HG03103 (cell line): ENCODE results near the gene VPS35L.
"Not testable (repeated sequence)": the region's sequence is repeated elsewhere in the genome, so short reads cannot be mapped to it uniquely, and the experiment has no call there.

Source experiments
- ATAC-seq: cut with Tn5 transposase; IDR thresholded peaks from one replicate; pipeline ENCODE4 v1.9.1; 2021; ENCODE audit warnings: low read depth; ENCODE audit not compliant: unreplicated experiment

Gene VPS35L

DNA sequence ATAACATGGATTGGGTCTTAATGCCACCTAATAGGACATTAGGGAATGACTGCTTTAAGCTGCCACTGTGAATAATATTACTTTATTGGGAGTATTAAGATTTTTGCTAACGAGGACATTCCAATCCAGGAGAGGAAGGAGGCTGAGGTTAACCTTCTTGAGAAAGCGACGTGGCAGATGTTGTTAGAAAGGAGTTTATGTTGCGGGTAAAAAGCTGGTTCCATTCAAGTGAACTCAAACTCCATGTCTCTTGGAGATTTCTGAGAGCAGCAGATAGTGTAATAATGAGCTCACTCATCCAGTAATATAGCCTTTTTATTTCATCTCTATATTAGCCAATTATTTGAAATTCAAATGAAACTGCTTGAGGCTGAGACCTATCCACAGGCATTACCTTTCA lies 87.0 kb downstream of the VPS35L start:
- no peak for ATAC-seq

DNA sequence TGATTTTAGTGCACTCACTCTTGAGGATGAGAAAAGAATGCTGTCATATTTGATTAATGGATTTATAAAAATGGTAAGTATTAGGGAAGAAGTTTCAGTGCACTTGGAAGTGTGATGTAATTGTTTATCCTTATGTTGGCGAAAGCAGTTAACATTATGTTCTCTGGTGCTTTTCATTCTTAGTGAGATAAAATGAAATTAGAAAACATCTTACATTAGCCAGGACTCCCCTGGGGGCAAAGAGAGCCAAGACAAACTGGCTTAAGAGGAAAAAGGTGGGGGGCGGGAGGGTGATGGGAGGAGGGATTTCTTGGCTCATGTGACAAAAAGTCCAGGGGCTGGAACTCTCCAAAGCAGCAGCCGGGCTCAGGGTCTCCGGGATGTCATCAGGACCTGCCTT lies 89.4 kb downstream of the VPS35L start:
- ATAC-seq, result no peak

DNA sequence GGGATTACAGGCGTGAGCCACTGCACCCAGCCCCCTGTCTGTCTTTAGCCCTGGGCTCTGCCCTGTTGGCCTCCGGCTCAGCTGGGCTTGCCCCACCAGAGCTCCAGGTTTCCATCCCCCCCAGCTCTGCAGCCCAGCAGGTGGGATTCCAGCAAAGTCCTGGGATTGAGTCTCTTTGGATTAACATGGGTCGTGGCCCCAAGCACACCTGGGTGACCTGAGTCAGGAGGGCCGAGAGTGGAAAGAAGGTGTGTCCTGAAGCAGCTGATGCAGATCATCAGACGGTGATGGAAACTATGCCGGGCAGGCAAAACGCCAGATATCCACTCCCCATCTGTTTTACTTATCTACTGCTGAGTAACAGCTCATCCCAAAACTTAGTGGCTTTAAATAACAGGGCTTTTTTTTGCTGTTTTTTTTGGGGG lies 90.1 kb downstream of the VPS35L start:
- ATAC-seq, result no peak

DNA sequence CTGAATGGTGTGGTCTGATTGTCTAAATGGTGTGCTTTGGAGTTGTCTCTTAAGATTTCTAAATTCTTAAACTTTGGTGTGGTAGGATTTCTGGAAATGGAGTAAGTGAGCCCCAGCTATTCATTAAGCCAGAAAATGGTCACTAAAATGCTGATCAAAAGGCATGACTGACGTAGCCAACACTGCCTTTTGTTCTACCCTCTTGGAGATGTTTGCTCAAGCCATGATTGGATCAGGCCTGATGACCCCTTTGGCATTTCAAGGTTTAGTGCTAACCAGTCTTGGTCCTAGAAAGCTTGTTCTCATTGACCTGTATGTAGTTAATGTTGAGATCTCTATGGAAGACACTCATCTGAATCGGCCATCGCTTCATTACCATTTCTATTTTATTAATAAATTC lies 94.5 kb downstream of the VPS35L start:
- ATAC-seq, result no peak

DNA sequence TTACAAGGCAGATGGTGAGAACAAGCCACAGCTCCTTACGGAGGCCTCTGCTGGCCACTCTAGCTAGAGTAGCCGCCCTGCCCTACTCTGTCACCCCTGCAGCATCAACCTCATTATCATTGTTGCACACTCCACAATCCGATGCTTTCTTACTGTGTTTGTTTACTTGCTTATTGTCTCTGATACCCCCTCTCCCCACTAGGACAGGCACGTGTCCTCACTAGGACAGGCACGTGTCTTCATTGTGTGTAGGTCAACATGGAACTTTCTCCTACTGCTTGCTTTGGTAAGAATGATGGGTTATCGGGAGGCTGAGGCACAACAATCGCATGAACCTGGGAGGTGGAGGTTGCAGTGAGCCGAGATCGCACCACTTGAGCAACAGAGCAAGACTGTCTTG lies 98.6 kb downstream of the VPS35L start:
- no peak for ATAC-seq

DNA sequence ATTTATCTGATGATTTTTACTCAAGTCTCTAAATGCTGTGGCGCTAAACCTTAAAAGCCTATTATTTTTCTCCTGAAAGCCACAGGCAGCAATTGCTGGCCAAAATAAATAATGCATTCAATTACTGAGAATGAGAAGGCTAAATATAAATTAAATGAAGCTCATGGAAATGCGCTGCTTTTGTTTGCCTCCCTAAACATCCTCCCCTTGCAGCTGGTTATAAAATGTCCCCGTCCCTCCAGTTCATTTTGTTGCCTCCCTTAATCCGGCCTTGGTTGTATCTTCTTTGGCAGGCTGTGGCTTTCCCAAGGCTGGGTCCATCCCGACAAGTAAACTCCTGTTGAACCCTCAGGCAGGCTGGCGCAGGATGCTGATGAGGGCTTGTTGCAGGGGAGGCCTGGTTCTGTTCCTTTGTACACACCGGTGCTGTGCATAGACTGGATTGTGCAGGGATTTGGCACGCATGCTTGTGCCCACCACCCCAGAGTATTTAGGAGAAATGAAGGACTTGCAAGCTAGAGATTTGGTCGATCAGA lies 99.8 kb downstream of the VPS35L start:
- no peak for ATAC-seq

DNA sequence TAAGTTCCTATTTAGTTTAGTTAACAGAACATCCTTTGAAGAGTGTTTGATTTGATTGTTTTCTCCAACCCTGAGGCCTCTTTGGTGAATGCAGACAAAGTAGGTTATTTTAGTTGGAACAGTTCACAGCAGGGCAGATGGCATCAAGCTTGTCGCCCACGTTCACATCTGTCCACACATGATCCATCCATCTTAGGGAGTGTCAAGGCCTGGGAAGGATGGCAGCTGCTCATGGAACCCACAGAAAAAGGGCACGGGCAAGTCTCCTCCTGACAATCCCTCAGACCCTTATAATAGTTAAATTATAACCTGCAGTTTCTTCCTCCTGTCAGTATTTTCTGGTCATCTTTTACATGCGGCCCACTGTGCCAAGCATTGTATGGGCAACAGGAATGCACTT lies 102.3 kb downstream of the VPS35L start:
- no peak for ATAC-seq

DNA sequence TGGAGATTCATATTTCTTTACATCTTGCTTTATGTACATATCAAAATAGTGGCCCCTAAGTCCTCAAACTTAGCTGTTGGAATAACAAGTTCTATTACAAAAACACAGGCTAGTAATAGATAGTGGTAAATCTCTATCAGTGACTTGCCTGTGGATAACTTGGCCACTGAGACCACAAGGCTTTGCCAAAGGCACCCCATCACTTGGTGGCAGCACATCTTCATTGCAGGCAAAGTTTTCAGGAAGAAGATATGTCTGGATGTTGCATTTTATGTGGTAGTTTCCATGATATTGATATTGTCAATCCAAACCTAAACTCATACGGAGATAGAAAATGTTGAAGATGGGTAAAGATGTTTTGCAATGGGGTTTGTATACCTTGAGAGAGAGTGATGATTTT lies 104.1 kb downstream of the VPS35L start:
- ATAC-seq, result no peak

DNA sequence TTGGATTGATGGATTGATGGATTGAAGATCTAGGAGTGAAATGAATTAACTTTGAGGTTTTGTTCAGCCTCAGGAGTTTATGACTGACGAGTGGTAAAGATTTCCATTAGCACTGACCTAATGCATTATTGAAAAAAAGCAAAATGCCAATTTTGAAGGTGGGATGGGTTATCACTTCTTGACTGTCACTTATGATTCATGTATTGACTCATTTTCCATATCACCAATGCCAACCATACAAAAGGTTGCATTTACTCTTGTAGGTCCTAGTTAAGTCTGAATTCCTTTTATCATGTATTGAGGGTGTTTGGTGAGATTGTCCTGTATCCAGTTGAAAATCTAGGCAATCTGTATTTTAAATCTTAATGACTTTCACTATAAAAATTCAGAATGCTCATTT lies 104.9 kb downstream of the VPS35L start:
- no peak for ATAC-seq

DNA sequence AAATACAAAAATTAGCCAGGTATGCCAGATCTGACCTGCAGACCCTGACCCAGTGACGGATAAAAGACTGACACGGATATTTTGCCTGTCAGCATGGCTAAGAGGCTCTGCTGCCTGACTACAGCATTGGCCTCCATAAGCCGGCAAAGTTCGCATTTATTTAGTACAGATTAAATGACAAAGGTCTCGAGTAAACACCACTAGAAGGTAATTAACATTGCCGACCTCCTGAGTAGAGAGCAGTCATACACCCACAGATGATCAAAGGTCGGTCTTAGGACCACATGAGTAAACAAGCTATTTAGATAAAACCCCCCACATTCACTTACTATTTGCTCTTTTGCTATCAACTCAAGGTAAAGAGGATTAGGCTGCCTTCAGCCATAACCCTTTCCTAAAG lies 106.8 kb downstream of the VPS35L start:
- ATAC-seq, result no peak

DNA sequence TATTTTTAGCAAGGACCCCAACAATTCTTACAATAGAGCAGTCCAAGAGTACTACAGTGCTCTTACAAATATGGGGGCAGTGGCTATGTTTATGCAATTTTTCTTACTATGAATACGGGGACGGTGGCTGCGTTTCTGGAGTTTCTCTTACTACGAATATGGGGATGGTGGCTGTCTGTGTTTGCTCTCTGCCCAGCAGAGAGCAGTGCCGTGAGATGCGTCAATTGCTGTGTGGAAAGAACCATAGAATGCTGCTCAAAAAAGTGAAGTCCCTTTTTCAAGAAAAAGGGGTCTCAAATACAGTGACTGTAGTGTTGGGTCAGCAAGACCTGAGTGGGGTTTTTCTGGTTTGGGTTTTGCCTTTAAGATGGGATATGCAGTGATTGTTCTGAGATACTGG lies 108.7 kb downstream of the VPS35L start:
- no peak for ATAC-seq

DNA sequence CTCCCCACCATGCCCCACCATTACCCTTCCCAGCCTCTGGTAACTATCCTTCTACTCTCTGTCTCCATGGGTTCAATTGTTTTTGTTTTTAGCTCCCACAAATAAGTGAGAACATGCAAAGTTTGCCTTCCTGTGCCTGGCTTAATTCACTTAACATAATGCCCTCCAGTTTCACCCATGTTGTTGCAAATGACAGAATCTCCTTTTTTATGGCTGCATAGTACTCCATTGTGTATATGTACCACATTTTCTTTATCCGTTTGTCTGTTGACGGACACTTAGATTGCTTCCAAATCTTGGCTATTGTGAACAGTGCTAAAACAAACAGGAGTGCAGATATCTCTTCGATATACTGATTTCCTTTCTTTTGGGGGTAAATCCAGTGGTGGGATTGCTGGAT lies 109.8 kb downstream of the VPS35L start:
- ATAC-seq, result not testable (repeated sequence)

DNA sequence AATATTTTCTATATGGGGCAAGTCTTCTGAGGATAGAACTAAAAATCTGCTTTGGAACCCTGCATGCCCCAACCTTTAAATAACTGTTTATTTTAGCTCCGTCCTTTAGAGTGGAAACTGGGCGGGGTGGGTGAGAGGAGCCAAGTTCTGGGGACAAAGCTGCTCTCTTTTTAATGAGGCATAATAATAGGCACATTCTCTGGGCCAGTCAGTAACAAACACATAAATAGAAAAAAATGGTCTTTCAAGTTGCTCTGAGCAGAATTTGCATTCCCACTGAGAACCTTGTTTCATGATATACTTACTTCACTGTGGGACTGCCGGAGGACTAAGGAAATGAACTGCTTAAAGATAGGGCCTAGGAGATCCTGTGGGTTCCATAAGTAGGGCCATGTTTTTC lies 111.0 kb downstream of the VPS35L start:
- no peak for ATAC-seq

DNA sequence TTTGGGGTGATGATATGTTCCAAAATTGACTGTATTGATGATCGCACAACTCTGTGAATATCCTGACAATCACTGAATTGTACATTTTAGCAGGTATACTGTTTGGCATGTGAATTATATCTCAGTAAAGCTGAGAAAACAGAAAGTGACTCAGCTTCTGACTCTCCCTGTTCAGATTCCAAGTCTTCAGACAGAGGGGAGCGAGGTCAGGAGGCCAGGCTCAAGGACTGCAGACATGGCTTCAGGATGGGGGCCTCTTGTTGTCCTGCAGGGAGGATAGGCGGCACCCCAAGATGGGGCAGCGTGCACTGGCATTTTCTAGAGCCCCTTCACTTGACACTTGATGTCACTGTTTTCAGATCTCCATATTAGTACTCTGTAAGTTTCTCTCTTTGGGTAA lies 116.9 kb downstream of the VPS35L start:
- ATAC-seq, result no peak

DNA sequence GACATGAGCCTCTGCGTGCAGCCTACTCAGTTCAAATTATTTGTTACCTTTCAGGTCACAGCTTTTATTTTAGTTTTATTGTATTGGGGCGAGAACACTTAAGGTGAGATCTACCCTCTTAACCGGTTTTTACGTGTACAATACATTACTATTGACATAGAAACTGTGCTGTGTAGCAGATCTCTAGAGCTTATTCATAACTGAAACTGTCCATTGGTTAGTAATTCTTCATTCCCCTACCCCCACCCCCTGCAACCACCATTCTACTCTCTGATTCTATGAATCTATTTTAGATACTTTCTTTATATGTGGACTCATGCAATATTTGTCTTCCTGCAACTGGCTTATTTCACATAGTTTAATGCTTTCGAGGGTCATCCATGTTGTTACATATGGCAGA lies 119.0 kb downstream of the VPS35L start:
- ATAC-seq, result no peak

DNA sequence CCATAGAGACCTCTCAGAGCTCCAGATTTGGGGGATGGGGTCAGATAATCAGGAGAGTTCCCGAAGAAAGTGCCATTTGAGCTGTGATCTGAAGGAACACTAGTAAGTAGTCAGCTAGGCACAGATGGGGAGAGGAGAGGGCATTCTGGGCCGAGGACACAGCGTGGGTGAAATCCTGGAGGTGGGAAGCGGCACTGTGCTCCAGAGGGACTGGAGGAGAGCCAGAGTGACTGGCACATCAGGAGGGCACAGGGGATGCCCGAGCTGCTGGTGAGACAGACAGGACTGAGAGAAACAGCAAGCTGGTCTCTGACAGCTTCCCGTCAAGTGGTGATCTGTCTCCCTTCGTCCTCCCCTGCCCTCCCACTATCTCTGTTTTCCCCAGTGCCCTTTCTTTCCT lies 121.9 kb downstream of the VPS35L start:
- ATAC-seq, result no peak

DNA sequence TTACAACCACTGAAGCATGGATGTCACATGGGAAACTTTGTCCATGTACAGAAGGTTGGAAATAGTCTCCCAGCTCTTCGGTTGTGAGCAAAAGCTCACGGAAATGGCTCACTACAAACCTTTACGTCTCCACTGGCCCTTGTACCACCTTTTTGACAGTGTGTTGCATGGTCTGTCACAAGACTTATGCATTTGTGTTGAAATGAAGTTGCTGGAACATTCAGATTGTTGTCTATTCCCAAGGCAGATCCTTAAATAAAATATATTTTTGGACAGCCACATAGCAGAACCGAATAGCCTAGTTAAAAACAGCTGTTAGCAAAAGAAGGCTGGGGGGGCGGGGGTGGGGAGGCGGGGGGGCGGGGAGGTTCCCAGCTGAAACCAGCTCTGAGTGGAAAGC lies 123.3 kb downstream of the VPS35L start:
- ATAC-seq, result no peak

DNA sequence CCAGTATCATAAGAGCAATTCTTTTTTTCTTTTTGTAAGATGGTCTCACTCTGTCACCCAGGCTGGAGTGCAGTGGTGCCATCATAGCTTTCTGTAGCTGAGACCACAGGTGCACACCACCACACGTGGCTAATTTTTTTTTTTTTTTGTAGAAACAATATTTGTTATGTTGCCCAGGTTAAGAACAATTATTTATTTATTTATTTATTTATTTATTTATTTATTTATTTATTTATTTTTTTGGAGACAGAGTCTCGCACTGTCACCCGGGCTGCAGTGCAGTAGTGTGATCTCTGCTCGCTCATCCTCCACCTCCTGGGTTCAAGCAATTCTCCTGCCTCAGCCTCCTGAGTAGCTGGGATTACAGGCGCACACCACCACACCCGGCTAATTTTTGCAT lies 123.8 kb downstream of the VPS35L start:
- ATAC-seq, result not testable (repeated sequence)

DNA sequence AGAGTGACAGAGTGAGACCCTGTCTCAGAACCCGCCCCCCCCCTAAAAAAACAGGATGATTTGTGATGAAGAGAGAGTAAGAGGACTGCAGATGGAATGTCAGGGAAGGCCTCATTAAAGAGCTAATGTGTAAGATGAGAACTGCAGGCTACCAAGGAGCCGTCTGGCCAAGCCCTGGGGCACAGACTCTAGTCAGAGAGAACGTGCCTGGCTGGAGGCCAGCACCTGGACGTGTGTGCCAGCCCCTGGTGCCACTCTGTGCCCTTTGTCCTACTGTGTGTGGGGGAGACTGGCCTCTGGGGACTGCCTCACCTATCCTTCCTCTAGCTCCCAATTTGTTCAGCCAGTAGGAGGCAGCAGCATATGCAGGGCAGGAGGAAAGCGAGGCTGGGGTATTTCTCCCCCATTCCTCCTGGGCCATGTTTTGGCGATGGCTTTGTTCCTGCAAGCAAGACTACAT lies 125.4 kb downstream of the VPS35L start:
- ATAC-seq, result no peak

DNA sequence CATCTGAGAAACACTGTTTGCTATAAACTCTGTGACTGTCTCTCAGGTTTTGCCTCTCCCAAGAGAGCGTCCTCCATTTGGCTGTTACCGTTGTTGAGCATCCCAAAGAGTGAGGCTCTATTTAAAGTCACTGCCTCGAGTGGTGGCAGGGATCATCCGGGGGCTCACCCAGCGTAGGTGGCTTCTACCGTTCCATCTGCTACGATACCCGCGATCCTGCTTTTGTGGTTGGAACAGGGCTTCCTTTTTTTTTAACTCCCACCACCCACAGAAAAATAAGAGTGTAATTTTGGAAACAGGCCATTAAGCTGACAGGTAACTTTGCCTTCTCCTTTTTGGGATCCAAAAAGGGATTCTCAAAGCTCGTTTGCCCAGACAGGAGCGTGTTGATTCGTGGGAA lies 126.1 kb downstream of the VPS35L start:
- no peak for ATAC-seq

DNA sequence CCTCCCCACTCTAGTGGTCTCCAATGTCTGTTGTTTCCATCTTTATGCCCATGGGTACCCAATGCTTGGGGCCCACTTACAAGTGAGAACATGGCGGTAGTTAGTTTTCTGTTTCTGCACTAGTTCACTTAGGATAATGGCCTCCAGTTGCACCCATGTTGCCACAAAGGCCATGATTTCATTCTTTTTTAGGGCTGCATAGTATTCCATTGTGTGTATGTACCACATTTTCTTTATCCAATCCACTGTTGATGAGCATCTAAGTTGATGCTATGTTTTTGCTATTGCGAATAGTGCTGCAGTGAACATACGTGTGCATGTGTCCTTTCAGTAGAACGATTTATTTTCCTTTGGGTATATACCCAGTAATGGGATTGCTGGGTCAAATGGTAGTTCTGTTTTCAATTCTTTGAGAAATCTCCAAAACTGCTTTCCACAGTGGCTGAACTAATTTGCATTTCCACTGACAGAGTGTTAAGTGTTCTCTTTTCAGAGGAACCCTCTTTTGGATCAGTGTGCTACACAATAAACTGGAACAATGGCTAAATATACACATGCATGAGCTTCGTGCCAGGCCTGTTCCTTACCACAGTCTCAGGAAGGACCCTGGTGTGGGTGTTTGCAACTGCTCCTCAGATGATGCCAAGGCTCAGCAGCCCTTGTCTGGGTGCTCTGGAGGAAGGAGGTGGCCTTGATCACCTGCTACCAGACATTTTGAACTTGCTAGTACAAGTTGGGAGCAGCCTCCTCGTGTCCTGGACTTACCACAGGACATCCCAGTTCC lies 128.1 kb downstream of the VPS35L start:
- ATAC-seq, result no peak

DNA sequence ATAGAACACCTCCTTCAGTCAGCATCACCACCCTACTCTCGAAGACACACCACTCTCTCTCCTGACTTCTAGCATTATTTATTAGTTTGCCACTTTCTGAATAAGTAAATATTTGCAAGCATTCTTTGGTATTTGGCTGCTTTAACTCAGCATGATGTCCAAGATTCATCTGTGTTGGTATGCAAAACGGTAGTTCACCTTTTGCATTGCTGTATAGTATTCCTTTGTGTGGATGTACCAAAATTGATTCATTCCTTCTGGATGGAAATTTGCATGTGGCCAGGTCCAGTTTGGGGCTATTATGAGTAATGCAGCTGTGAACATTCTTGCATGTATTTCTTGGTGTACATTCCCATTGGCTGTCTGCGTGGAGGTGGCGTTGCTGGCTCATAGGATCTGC lies 129.7 kb downstream of the VPS35L start:
- no peak for ATAC-seq

DNA sequence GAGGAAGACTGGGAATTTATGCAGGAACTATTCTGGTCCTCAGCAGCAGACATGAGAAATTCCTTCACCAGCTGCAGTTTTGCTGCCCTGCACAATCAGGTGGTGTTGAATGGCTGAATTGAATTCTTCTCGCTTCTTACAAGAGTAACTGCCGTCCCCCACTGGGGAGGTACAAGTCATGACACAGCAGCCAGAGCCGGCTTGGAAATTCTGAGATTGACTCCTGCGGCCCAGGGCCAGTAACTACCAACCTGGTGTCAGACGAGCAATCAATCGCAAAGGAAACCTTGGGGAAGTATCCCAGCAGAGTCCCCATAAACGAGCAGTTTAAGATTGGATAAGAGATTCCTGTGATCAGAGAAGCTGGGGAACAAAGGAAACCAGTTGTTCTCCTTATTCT lies 131.8 kb downstream of the VPS35L start:
- no peak for ATAC-seq
